ENCODE results near the gene TM9SF3. TPM values are rescaled to one million over a fixed set of nuclear protein-coding genes. Genes with fewer than 3 reads are reported as not detected.

The TM9SF3 gene
- total and polyA plus RNA-seq, 2 of the 4 experiments (the other 2 are of a cell fraction), result 33.7 to 61.8 TPM

- H4K8ac ChIP-seq (ENCODE audit: low read depth in 2 of 2, low read length in 2 of 2), result no peak overlapping the region
These were observed 98.5 kb downstream of the TM9SF3 start for GRCh38 chr10:96488161-96488935.

More at GRCh38 chr10:96488161-96488935, 98.5 kb downstream of the TM9SF3 start:
- Histone ChIP-seq H2BK15ac (ENCODE audit: low read depth, low read length) (no peak overlapping the region), H3K9me3 (ENCODE audit: control insufficient read depth, insufficient read depth, low read length) (no peaks in the 10 kb centered on the region), H3K18ac (ENCODE audit: low read depth, low read length) (no peak overlapping the region), H3K14ac (replicated peaks; ENCODE audit: low read depth, low read length) (no peak overlapping the region), H3K23ac (ENCODE audit: low read depth, low read length) (no peak overlapping the region), H3K4me1 (ENCODE audit: control insufficient read depth, insufficient read depth, low read length) (no peaks in the 10 kb centered on the region), H3K4me3 (ENCODE audit: insufficient read depth, low read depth, low read length) (no peak overlapping the region), H3K27me3 (ENCODE audit: control insufficient read depth, insufficient read depth, low read length) (no peaks in the 10 kb centered on the region; the same call in 1 of the 2 replicates), H3K79me1 (ENCODE audit: low read depth in 1 of 2, low read length in 2 of 2) (no peaks in the 10 kb centered on the region), H4K91ac (ENCODE audit: insufficient read depth, low read depth, low read length) (no peak overlapping the region), H3K4ac (ENCODE audit: low read depth, low read length) (no peak overlapping the region), H3K36me3 (ENCODE audit: control insufficient read depth, insufficient read depth, low read length) (no peaks in the 10 kb centered on the region), H3K56ac (ENCODE audit: extremely low read depth, insufficient read depth, low read length) (no peak overlapping the region), H2AK5ac (ENCODE audit: low read depth, low read length) (no peak overlapping the region), H3K9me1 (ENCODE audit: insufficient read depth, low read length) (no peaks in the 10 kb centered on the region), H4K20me1 (ENCODE audit: insufficient read depth, low read length) (no peaks in the 10 kb centered on the region), H2BK20ac (ENCODE audit: low read depth, low read length) (no peak overlapping the region), H2BK120ac (ENCODE audit: low read depth, low read length) (no peak overlapping the region), H3K27ac (ENCODE audit: insufficient read depth, low read length) (no peak overlapping the region), H3K4me2 (ENCODE audit: low read depth, low read length) (no peak overlapping the region), H2AFZ (replicated peaks; ENCODE audit: low read length, poor library complexity) (no peak overlapping the region), H3K9ac (ENCODE audit: low read depth, low read length) (no peak overlapping the region), H4K5ac (ENCODE audit: low read depth, low read length) (no peak overlapping the region), H2AK9ac (replicated peaks; ENCODE audit: low read depth, low read length, poor library complexity) (no peak overlapping the region), H2BK5ac (ENCODE audit: low read depth, low read length, poor library complexity, severe bottlenecking) (no peak overlapping the region)
- ATAC-seq (ENCODE audit: low read depth), result no peak
- in situ Hi-C loops (cut with MboI; ENCODE audit: low sequenced_read_pairs), result no loop called here
- BruUV-seq (replicated peaks), result no TSS peak
- dilution Hi-C loops (cut with HindIII; ENCODE audit: low sequenced_read_pairs, unreplicated experiment), result no loop called here
- no peak for TF ChIP-seq CHD1 (IDR thresholded peaks at IDR 0.05; ENCODE audit: low read depth, low read length)
- TF ChIP-seq ELK1 (IDR thresholded peaks at IDR 0.05; ENCODE audit: borderline replicate concordance, low read depth, low read length), result no peak
- no peak for TF ChIP-seq RAD21 (IDR thresholded peaks at IDR 0.05; ENCODE audit: low read length)
- intact Hi-C loops (cut with micrococcal nuclease), result no loop called here
- CTCF ChIA-PET, result no interaction called here
- peak; percentile 8 for DNase-seq
- 85% methylated on average over 4 of the region's 14 CpGs; no CpG with 5 or more reads in 1 of the 2 experiments for WGBS, 2 experiments (ENCODE audit: extremely low coverage in 2 of 2, insufficient read length in 1 of 2)
- POLR2A ChIA-PET (ENCODE audit: unreplicated experiment), result no interaction called here
